Psoas muscle (tissue), 8 donors: ENCODE measurements around the gene SHROOM3. TPM values are rescaled to one million over a fixed set of nuclear protein-coding genes. Genes with fewer than 3 reads are reported as not detected.

Experiments
- ATAC-seq, 4 donors: fragments of 200-7000 bp; cut with Tn5 transposase; one replicate each; pipeline ENCODE4 v1.9.1; 2020; ENCODE audit warnings: moderate library complexity in 3 of 4, mild to moderate bottlenecking in 2 of 4
- DNase-seq, 2 donors: peaks; one replicate each; pipeline ENCODE4 v3.0.0-alpha.2; 2020
- H3K27ac ChIP-seq: fragments of 200-600 bp; one replicate; pipeline ENCODE4 v1.8.0; 2022
- H3K27me3 ChIP-seq, 3 donors: fragments of 200-600 bp in 1 of 3; one replicate each; pipeline versions ENCODE4 v1.6.1 to v1.8.0; 2013 to 2022; ENCODE audit warnings: low read length in 2 of 3, mild to moderate bottlenecking in 2 of 3, moderate library complexity in 1 of 3; ENCODE audit not compliant: insufficient read depth in 3 of 3
- H3K36me3 ChIP-seq, 2 donors: fragments of 200-600 bp in 1 of 2; one replicate each; pipeline versions ENCODE4 v1.6.1 to v1.8.0; 2013 to 2022; ENCODE audit warnings: low read depth in 1 of 2, mild to moderate bottlenecking in 1 of 2, moderate library complexity in 1 of 2; ENCODE audit not compliant: insufficient read depth in 1 of 2
- H3K4me1 ChIP-seq: fragments of 200-600 bp; one replicate; pipeline ENCODE4 v1.8.0; 2022
- H3K4me3 ChIP-seq: fragments of 200-600 bp; one replicate; pipeline ENCODE4 v1.8.0; 2022; ENCODE audit warnings: mild to moderate bottlenecking
- H3K9me3 ChIP-seq: fragments of 200-600 bp; one replicate; pipeline ENCODE4 v1.8.0; 2022
- CTCF ChIP-seq: fragments of 200-600 bp; IDR thresholded peaks from one replicate; pipeline ENCODE4 v1.8.0; 2022; ENCODE audit warnings: antibody characterized with exemption
- WGBS, 3 donors: extraction: QIAGEN DNeasy Blood & Tissue Kit; methylation state at CpG; one replicate each; pipeline versions ENCODE4 v1.1.6 to v1.1.7; 2013; 5-methylcytosine and 5-hydroxymethylcytosine counted together
- intact Hi-C, 2 donors: fragments of 100-400 bp; cut with DNase I; formaldehyde crosslinking; loops; one replicate each; pipeline versions ENCODE4 v1.11.0 to v1.14.2; 2022
- polyA plus RNA-seq, 3 donors: library from polyadenylated mRNA; stranded (reverse); fragments of 200-250 nt; gene quantifications; one replicate each; pipeline ENCODE4 v1.2.3, GENCODE V29; 2013
- total RNA-seq, 4 donors: library from RNA; stranded (reverse); fragmentation: NEBNext Ultra II Directional in 2 of 4; extraction: Animal tissue kit (Norgen Biotek cat#: 25700) in 2 of 4; gene quantifications; one replicate each; pipeline versions ENCODE4 v1.2.1 to v1.2.4, GENCODE V29; 2021 to 2023
- donor health status: healthy with polysubstance abuse.
- donor health status: DM: no; HTN: no; CAD: no; lungs with moderate emphysema.
- donor health status: Bipolar disorder and iron deficiency.
- donor health status: healthy.
- donor health status: DM: yes; HTN: yes; CAD: no.
- donor health status: DM: no; HTN: no; CAD: no.
- donor health status: DM: no; HTN: no; CAD: no.
- donor health status: DM: yes; HTN: yes; CAD: no.

Gene SHROOM3
- total and polyA plus RNA-seq, 7 donors, result 0.01 to 0.79 (median 0.06) TPM

GRCh38 chr4:76523593-76523992 lies 88.6 kb downstream of the SHROOM3 start:
- Histone ChIP-seq H3K27me3 (no peaks in the 10 kb centered on the region), H3K4me3 (no peak overlapping the region), H3K27ac (no peak overlapping the region), H3K4me1 (no peaks in the 10 kb centered on the region), H3K36me3 (no peaks in the 10 kb centered on the region), H3K9me3 (no peaks in the 10 kb centered on the region)
- no peak for DNase-seq
- no peak for ATAC-seq
- WGBS, 3 donors, result 40 to 52% (median 48%) methylated on average over 6 of the region's 6 CpGs
- intact Hi-C loops, result no loop called here
- no peak for TF ChIP-seq CTCF

- Histone ChIP-seq H3K9me3 (no peaks in the 10 kb centered on the region), H3K4me1 (no peaks in the 10 kb centered on the region), H3K36me3 (no peaks in the 10 kb centered on the region), H3K27ac (no peak overlapping the region), H3K27me3 (no peaks in the 10 kb centered on the region), H3K4me3 (no peak overlapping the region)
- WGBS, 3 donors, result 81 to 85% (median 81%) methylated on average over 4 of the region's 4 CpGs
- no peak for TF ChIP-seq CTCF
- no peak for DNase-seq
- ATAC-seq, result no peak
- intact Hi-C loops, result no loop called here
Measured at GRCh38 chr4:76525751-76526150, 90.7 kb downstream of the SHROOM3 start.

- TF ChIP-seq CTCF, result no peak
- intact Hi-C loops, result no loop called here
- no peaks in the 10 kb centered on the region for H3K27me3 ChIP-seq
- DNase-seq, result no peak
- ATAC-seq, result peak in 1 of 4 donors; percentile 31
- no peaks in the 10 kb centered on the region for H3K36me3 ChIP-seq
- no peak overlapping the region for H3K4me3 ChIP-seq
- H3K27ac ChIP-seq, result no peak overlapping the region
- no peaks in the 10 kb centered on the region for H3K9me3 ChIP-seq
- no peaks in the 10 kb centered on the region for H3K4me1 ChIP-seq
- 22 to 25% (median 24%) methylated on average over 2 of the region's 2 CpGs for WGBS, 3 donors
Measured at GRCh38 chr4:76526585-76526990, 91.6 kb downstream of the SHROOM3 start.

GRCh38 chr4:76527666-76528065 lies 92.6 kb downstream of the SHROOM3 start:
- no peaks in the 10 kb centered on the region for H3K27me3 ChIP-seq
- TF ChIP-seq CTCF, result no peak
- H3K4me1 ChIP-seq, result no peaks in the 10 kb centered on the region
- H3K36me3 ChIP-seq, result no peaks in the 10 kb centered on the region
- 52 to 73% (median 55%) methylated on average over 5 of the region's 5 CpGs for whole genome bisulfite sequencing, 3 donors
- DNase-seq (no peak), ATAC-seq (no peak)
- no peak overlapping the region for H3K27ac ChIP-seq
- no peak overlapping the region for H3K4me3 ChIP-seq
- no peaks in the 10 kb centered on the region for H3K9me3 ChIP-seq
- intact Hi-C loops, result no loop called here

- intact Hi-C loops, result no loop called here
- WGBS, 3 donors, result 39 to 48% (median 46%) methylated on average over 1 to 2 of the region's 2 CpGs
- Histone ChIP-seq H3K27ac (no peak overlapping the region), H3K36me3 (no peaks in the 10 kb centered on the region), H3K4me1 (no peaks in the 10 kb centered on the region), H3K9me3 (no peaks in the 10 kb centered on the region), H3K4me3 (no peak overlapping the region), H3K27me3 (no peaks in the 10 kb centered on the region)
- no peak for DNase-seq
- no peak for TF ChIP-seq CTCF
- no peak for ATAC-seq
Measured at GRCh38 chr4:76531597-76531996, 96.6 kb downstream of the SHROOM3 start.
